ENCODE measurements around the gene C19orf67.

Gene C19orf67

GRCh38 chr19:14089662-14090508, 4.3 kb upstream of the C19orf67 start:
- H3K4me1 ChIP-seq, result peaks cover 5% of the 10 kb centered on the region
- TF ChIP-seq, protein P1, sequence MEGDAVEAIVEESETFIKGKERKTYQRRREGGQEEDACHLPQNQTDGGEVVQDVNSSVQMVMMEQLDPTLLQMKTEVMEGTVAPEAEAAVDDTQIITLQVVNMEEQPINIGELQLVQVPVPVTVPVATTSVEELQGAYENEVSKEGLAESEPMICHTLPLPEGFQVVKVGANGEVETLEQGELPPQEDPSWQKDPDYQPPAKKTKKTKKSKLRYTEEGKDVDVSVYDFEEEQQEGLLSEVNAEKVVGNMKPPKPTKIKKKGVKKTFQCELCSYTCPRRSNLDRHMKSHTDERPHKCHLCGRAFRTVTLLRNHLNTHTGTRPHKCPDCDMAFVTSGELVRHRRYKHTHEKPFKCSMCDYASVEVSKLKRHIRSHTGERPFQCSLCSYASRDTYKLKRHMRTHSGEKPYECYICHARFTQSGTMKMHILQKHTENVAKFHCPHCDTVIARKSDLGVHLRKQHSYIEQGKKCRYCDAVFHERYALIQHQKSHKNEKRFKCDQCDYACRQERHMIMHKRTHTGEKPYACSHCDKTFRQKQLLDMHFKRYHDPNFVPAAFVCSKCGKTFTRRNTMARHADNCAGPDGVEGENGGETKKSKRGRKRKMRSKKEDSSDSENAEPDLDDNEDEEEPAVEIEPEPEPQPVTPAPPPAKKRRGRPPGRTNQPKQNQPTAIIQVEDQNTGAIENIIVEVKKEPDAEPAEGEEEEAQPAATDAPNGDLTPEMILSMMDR (IDR thresholded peaks at IDR 0.05), result no peak
- H3K27me3 ChIP-seq (ENCODE audit: control insufficient read depth, insufficient read depth, low read length), result no peaks in the 10 kb centered on the region
- no peaks in the 10 kb centered on the region for H3K79me2 ChIP-seq
- no peaks in the 10 kb centered on the region for H3K9me3 ChIP-seq (ENCODE audit: control insufficient read depth, low read length)
- no peak overlapping the region for H3K27ac ChIP-seq
- no peak overlapping the region for H3K9ac ChIP-seq
- H3K4me2 ChIP-seq (ENCODE audit: low read length), result peak overlapping the region; percentile 66
- peak overlapping the region; percentile 79 for H2AFZ ChIP-seq
- no peaks in the 10 kb centered on the region for H3K36me3 ChIP-seq (ENCODE audit: control insufficient read depth, insufficient read depth, low read length)
- peak overlapping the region; percentile 39 for H3K4me3 ChIP-seq (ENCODE audit: low read depth, low read length)

GRCh38 chr19:14089412-14089661, 3.8 kb upstream of the C19orf67 start:
- Histone ChIP-seq H3K9me3 (ENCODE audit: control insufficient read depth, low read length) (no peaks in the 10 kb centered on the region), H3K27ac (no peak overlapping the region), H3K4me1 (peaks cover 5% of the 10 kb centered on the region), H3K4me2 (ENCODE audit: low read length) (peak overlapping the region; percentile 66), H3K9ac (no peak overlapping the region), H3K36me3 (ENCODE audit: control insufficient read depth, insufficient read depth, low read length) (no peaks in the 10 kb centered on the region), H2AFZ (no peak overlapping the region), H3K79me2 (no peaks in the 10 kb centered on the region), H3K27me3 (ENCODE audit: control insufficient read depth, insufficient read depth, low read length) (no peaks in the 10 kb centered on the region), H3K4me3 (ENCODE audit: low read depth, low read length) (peak overlapping the region; percentile 38)
- TF ChIP-seq, protein P1 (IDR thresholded peaks at IDR 0.05), result no peak

- Histone ChIP-seq H3K9me3 (ENCODE audit: control insufficient read depth, low read length) (no peaks in the 10 kb centered on the region), H3K4me3 (ENCODE audit: low read depth, low read length) (no peak overlapping the region), H3K36me3 (ENCODE audit: control insufficient read depth, insufficient read depth, low read length) (no peaks in the 10 kb centered on the region), H3K4me1 (peaks cover 5% of the 10 kb centered on the region), H3K27me3 (ENCODE audit: control insufficient read depth, insufficient read depth, low read length) (no peaks in the 10 kb centered on the region), H2AFZ (no peak overlapping the region), H3K9ac (no peak overlapping the region), H3K27ac (no peak overlapping the region), H3K79me2 (no peaks in the 10 kb centered on the region), H3K4me2 (ENCODE audit: low read length) (no peak overlapping the region)
- TF ChIP-seq, protein P1 (IDR thresholded peaks at IDR 0.05), result no peak
These were observed 3.2 kb upstream of the C19orf67 start for GRCh38 chr19:14088634-14089411.

GRCh38 chr19:14086098-14086497, 515 bp upstream of the C19orf67 start:
- Histone ChIP-seq H3K9me3 (ENCODE audit: control insufficient read depth, low read length) (no peaks in the 10 kb centered on the region), H3K36me3 (ENCODE audit: control insufficient read depth, insufficient read depth, low read length) (no peaks in the 10 kb centered on the region), H2AFZ (no peak overlapping the region), H3K4me3 (ENCODE audit: low read depth, low read length) (no peak overlapping the region), H3K9ac (no peak overlapping the region), H3K79me2 (no peaks in the 10 kb centered on the region), H3K27me3 (ENCODE audit: control insufficient read depth, insufficient read depth, low read length) (no peaks in the 10 kb centered on the region), H3K4me1 (no peaks in the 10 kb centered on the region), H3K4me2 (ENCODE audit: low read length) (no peak overlapping the region), H3K27ac (no peak overlapping the region)
- TF ChIP-seq, protein P1 (IDR thresholded peaks at IDR 0.05), result no peak
